OCI-LY3 (cell line): ENCODE data around the gene FOXF2.

Source experiments
- CTCF ChIP-seq: fragments of 200-600, 300-600 bp; sonication (generic); IDR thresholded peaks from 2 replicates; pipeline ENCODE4 v1.5.1; 2014; ENCODE audit warnings: antibody characterized with exemption, low read length, low read depth
- EZH2phosphoT487 ChIP-seq: fragments of 200-600 bp; shearing (Covaris generic); IDR thresholded peaks from 2 replicates; pipeline ENCODE4 v1.6.1; 2018; ENCODE audit warnings: antibody characterized with exemption, mixed run types, low read depth

GRCh38 chr6:1389369-1390132, at the start of gene FOXF2:
- no peak for TF ChIP-seq CTCF
- TF ChIP-seq EZH2phosphoT487, result no peak
